Measurements from ENCODE around the gene OR12D1. TPM values are rescaled to one million over a fixed set of nuclear protein-coding genes. Genes with fewer than 3 reads are reported as not detected.
"Not testable (repeated sequence)": the region's sequence is repeated elsewhere in the genome, so short reads cannot be mapped to it uniquely, and the experiment has no call there.

OR12D1 gene
- not detected in 2 replicates for total RNA-seq (2014; rRNA removed; shearing (Covaris generic))

DNA sequence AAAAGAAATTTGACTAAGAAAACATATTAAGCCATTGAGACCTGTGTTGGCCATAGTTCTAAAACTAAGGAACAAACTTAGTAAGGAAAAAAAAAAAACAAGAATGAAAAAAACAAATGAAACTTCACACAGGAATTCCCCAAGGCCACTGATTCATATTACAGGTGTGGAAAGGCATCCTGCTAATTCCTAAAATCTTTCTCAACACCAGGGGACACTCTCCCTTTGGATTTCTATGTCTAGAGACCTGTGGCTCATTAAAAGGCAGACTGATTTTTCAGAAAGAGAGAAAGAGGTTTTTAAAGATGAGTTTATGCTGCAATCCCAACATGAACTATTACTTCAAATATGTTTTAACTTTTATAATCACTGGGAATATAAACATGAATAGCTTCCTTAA, at the start of gene OR12D1:
OR12D1 (plus strand) TSS at position 341 of the 400 bp plus-strand sequence.
- Histone ChIP-seq H3K36me3 (replicated peaks; ENCODE audit: control insufficient read depth, insufficient read depth, low read length) (no peaks in the 10 kb centered on the region), H3K27me3 (ENCODE audit: control insufficient read depth, insufficient read depth, low read length) (no peaks in the 10 kb centered on the region), H3K4me3 (ENCODE audit: insufficient read depth, low read depth, low read length) (no peak within 1 kb of the TSS)
- no peak for DNase-seq

DNA sequence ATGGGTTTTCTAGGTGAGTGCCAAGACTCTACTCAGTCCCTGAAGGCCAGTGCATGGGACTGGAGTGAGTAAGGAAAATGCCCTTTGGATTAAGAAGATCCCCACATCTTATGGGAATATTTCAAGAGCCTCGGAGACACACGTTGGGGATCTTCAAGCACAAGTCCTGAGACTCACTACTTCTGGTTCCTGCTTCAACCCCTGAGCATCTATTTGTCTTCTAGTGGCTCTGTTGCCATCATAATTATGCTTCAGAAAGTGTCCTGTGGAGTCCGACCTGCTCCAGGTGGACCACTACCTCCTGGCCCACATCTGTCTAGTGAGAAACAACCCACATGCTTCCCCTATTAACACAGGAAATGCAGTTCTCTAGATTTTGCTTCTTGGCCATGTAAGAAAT, 46.0 kb upstream of the OR12D1 start, which contains the start of gene OR5V1:
OR5V1 (minus strand) TSS at position 101 of the 400 bp plus-strand sequence. CDS start 12,670 bp downstream, outside the sequence.
- DNase-seq: no peak
- no peaks in the 10 kb centered on the region for H3K36me3 ChIP-seq (replicated peaks; ENCODE audit: control insufficient read depth, insufficient read depth, low read length)
- no peak within 1 kb of the TSS for H3K4me3 ChIP-seq (ENCODE audit: insufficient read depth, low read depth, low read length)
- H3K27me3 ChIP-seq (ENCODE audit: control insufficient read depth, insufficient read depth, low read length): no peaks in the 10 kb centered on the region

DNA sequence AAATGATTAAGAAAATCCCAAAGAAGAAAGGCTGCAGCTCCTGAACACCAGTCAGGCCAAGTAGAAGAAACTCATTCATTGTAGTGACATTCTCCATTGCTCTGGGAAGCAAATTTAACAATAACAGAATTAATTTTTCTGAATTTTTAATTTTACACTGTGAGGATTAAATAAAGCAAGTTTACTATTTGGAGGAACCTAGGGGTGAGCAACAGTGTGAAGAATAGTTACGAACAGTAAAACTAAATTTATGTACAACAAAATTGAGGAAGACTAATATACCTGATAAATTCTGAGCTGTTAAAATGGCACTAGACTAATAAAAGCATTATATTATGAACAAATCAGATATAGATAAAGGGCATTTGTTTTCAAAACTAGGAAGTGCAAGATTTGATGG, 39.5 kb upstream of the OR12D1 start, which contains the start of gene OR12D3:
OR12D3 (minus strand) TSS at position 101 of the 400 bp plus-strand sequence; CDS start at position 97, 4 bp downstream.
- DNase-seq: no peak
- Histone ChIP-seq H3K36me3 (replicated peaks; ENCODE audit: control insufficient read depth, insufficient read depth, low read length) (no peaks in the 10 kb centered on the region), H3K4me3 (ENCODE audit: insufficient read depth, low read depth, low read length) (no peak within 1 kb of the TSS), H3K27me3 (ENCODE audit: control insufficient read depth, insufficient read depth, low read length) (no peaks in the 10 kb centered on the region)

DNA sequence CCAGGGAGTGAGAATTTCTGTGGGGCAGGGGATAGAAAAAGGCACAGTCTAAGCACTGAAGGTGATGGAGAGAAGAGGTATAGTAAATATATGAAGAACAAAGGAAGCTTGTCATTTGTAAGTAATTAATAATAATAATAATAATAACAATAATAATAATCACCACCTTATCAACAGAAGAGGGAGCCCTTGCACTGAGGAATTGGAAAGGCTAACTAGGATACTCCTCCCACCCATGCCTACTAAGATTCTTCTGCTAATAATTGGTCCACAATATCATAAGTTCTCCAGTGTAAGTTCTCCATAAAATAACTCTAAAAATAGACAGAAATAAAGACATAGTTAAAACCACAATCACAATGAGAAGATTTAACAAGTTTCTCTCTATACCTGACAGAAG, 38.7 kb upstream of the OR12D1 start:
- peak; percentile 37 for DNase-seq
- no peaks in the 10 kb centered on the region for H3K36me3 ChIP-seq (replicated peaks; ENCODE audit: control insufficient read depth, insufficient read depth, low read length)
- H3K27me3 ChIP-seq (ENCODE audit: control insufficient read depth, insufficient read depth, low read length): no peaks in the 10 kb centered on the region
- no peak overlapping the region for H3K4me3 ChIP-seq (ENCODE audit: insufficient read depth, low read depth, low read length)

DNA sequence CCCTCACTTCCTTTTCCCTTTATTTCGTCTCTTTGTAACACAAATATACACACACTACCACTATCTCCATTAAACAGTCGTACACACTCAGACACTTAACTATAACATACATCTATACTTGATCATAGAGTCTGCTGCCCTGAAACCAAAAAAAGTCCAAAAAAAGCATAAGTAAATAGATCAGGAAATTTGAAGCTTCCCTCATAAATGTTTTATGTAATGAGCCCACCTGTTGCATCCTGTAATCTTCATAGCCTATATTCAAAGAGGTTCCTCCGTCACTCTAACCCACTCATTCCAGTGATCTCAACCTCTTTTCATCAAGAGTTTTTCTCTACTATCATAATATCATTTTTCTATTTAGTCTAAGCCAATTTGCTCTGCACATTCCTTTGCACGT, 26.2 kb upstream of the OR12D1 start:
- DNase-seq: no peak
- H3K27me3 ChIP-seq (ENCODE audit: control insufficient read depth, insufficient read depth, low read length): no peaks in the 10 kb centered on the region
- H3K36me3 ChIP-seq (replicated peaks; ENCODE audit: control insufficient read depth, insufficient read depth, low read length): no peaks in the 10 kb centered on the region
- H3K4me3 ChIP-seq (ENCODE audit: insufficient read depth, low read depth, low read length): no peak overlapping the region

DNA sequence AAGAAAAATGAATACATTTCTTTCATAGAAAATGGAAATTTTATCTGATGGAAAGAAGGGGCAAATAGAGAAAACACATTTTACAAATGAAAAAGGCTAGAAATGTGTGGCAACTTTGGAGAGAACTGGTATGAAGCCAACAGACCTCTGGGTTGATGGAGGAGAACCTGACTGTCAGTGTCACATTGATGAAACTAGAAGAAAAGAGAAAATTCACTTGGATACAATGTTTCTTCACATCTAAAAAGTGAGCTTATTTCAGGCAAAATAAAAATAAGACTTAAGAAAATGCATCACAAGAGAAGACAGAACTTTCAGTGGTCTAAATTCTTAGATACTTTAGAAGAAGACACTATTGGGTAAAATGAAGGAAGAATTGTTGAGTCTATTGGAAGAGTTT, 19.4 kb upstream of the OR12D1 start, which contains the start of gene OR12D2:
OR12D2 (plus strand) TSS at position 301 of the 400 bp plus-strand sequence. CDS start 1,069 bp downstream, outside the sequence.
- no peak for DNase-seq
- Histone ChIP-seq H3K36me3 (replicated peaks; ENCODE audit: control insufficient read depth, insufficient read depth, low read length) (no peaks in the 10 kb centered on the region), H3K4me3 (ENCODE audit: insufficient read depth, low read depth, low read length) (no peak within 1 kb of the TSS), H3K27me3 (ENCODE audit: control insufficient read depth, insufficient read depth, low read length) (no peaks in the 10 kb centered on the region)

DNA sequence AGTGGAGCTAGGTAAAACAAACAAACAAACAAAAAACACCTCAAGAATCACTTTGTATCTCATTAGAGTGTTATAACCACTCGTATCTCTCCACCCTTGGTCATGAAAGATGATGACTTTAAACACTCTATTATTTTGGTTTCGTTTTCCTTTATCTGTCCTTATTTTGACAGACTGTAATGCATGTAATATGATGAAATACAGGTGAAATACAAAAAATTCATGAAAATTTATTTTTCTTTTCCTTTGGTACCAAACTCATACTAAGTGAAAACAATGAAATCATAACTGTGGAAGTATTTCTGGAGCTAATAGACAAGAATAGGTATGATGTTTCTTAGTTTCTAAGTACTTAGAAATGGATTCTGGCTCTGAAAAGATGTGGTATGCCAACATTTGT, 15.2 kb upstream of the OR12D1 start:
- Histone ChIP-seq H3K36me3 (replicated peaks; ENCODE audit: control insufficient read depth, insufficient read depth, low read length) (no peaks in the 10 kb centered on the region), H3K4me3 (ENCODE audit: insufficient read depth, low read depth, low read length) (no peak overlapping the region), H3K27me3 (ENCODE audit: control insufficient read depth, insufficient read depth, low read length) (no peaks in the 10 kb centered on the region)
- DNase-seq: no peak

DNA sequence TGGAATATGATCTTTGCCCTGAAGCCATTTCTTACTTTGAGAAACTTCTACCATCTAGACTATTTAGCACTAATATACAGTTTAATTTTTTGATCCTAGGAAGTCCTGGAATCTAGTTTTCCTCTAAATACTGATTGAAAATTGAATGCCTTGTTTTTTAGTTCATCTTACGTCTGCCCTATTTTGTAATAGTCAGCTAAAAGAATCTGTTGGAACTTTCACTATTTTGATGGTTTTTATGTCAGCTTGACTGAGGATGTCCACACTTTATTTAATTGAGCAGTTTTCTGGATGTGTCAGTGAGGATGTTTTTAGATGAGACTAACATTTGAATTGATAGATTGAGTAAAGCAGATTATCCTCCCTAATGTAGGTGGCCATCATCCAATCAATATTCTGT, 10.9 kb upstream of the OR12D1 start:
- Histone ChIP-seq H3K4me3 (ENCODE audit: insufficient read depth, low read depth, low read length) (no peak overlapping the region), H3K27me3 (ENCODE audit: control insufficient read depth, insufficient read depth, low read length) (no peaks in the 10 kb centered on the region), H3K36me3 (replicated peaks; ENCODE audit: control insufficient read depth, insufficient read depth, low read length) (no peaks in the 10 kb centered on the region)
- no peak for DNase-seq

DNA sequence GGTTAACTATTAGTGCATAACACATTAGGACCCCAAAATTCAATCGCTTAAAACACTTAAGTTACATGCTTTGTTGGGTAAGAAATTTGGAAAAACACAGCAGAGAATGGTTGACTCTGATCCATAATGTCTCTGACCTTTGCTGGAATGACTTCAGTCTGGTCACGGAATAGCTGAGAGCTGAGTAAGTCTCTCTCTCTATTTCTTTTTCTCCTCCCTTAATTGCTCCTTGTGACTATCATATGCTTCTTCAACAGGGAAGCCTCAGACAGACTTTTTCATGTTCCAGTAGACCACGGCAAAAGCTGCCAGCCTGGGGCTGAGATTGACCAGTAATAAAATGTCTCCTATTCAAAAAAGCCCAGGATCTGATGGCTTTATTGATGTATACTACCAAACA, 4.8 kb downstream of the OR12D1 start:
- DNase-seq: no peak
- Histone ChIP-seq H3K4me3 (ENCODE audit: insufficient read depth, low read depth, low read length) (no peak overlapping the region), H3K27me3 (ENCODE audit: control insufficient read depth, insufficient read depth, low read length) (no peaks in the 10 kb centered on the region), H3K36me3 (replicated peaks; ENCODE audit: control insufficient read depth, insufficient read depth, low read length) (no peaks in the 10 kb centered on the region)

DNA sequence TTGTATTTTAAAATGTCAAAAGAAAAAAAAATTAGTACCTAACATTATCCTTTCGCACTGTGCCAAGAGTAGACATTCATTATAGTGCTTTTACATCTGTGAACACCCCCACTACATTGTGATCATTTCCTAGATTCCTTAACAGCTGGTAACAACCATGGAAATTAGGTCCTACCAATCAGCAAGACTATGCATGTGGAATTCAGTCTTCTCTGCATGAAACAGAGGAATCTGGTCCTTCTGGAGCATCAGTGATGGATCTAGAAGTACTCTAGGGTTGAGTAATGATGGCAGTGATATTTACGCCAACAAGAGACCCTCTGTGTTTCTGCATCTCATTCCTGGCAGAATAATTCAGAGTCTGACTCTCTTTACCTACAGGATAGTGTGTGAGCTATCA, 9.4 kb downstream of the OR12D1 start:
- DNase-seq: no peak
- Histone ChIP-seq H3K4me3 (ENCODE audit: insufficient read depth, low read depth, low read length) (no peak overlapping the region), H3K36me3 (replicated peaks; ENCODE audit: control insufficient read depth, insufficient read depth, low read length) (no peaks in the 10 kb centered on the region), H3K27me3 (ENCODE audit: control insufficient read depth, insufficient read depth, low read length) (no peaks in the 10 kb centered on the region)

DNA sequence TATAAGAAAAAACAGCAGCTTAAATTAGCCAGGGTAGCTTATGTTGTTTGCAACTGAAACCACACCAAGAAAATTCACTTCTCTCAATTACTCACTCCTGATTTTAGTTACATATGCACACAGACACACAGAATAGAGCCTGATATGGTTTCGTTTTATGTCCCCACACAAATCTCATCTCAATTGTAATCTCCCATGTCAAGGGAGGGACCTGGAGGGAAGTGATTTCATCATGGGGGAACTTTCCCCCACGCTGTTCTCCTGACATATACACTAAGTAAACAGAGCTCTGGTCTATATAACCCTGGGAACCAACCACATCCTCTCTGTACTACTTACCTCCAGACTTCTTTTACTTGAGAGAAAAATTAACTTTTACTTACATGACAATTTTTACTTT, 9.8 kb downstream of the OR12D1 start:
- no peak for DNase-seq
- Histone ChIP-seq H3K4me3 (ENCODE audit: insufficient read depth, low read depth, low read length) (no peak overlapping the region), H3K36me3 (replicated peaks; ENCODE audit: control insufficient read depth, insufficient read depth, low read length) (no peaks in the 10 kb centered on the region), H3K27me3 (ENCODE audit: control insufficient read depth, insufficient read depth, low read length) (no peaks in the 10 kb centered on the region)

DNA sequence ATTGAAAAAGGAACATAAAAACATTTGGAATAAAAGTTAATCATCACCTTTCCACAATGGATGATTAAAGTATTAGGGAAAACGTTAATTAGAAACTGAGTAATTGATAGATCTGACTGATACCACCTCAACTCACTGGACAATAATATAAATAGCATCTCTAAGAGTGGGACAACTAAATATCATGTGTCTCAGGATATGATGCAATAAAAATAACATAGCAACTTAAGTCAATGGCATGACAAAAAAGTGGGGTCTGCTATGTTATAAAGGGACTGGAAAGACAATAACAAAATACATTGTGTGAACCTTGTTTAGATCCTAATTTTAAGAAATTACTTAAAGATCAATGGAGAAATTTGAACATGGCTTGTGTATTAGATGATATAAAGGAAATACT, 10.3 kb downstream of the OR12D1 start:
- Histone ChIP-seq H3K36me3 (replicated peaks; ENCODE audit: control insufficient read depth, insufficient read depth, low read length) (no peaks in the 10 kb centered on the region), H3K27me3 (ENCODE audit: control insufficient read depth, insufficient read depth, low read length) (no peaks in the 10 kb centered on the region), H3K4me3 (ENCODE audit: insufficient read depth, low read depth, low read length) (no peak overlapping the region)
- DNase-seq: no peak

DNA sequence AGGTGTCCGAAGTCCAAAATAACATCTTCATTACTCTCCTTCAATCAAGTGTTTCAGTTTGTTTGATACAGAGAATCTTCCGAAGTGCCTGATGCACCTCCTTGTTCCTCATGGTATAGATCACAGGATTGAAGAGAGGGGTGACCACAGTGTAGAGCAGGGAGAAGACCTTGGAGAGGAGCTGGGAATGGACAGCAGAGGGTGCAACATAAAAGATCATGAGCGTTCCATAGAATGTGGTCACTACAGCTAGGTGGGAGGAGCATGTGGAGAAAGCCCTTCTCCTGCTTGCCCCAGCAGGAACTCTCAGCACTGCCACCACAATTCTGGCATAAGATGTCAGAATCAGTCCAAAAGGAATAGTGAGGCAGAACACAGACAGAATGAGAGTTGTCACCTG, 11.9 kb downstream of the OR12D1 start:
- Histone ChIP-seq H3K36me3 (replicated peaks; ENCODE audit: control insufficient read depth, insufficient read depth, low read length) (no peaks in the 10 kb centered on the region), H3K27me3 (ENCODE audit: control insufficient read depth, insufficient read depth, low read length) (no peaks in the 10 kb centered on the region), H3K4me3 (ENCODE audit: insufficient read depth, low read depth, low read length) (no peak overlapping the region)
- no peak for DNase-seq

DNA sequence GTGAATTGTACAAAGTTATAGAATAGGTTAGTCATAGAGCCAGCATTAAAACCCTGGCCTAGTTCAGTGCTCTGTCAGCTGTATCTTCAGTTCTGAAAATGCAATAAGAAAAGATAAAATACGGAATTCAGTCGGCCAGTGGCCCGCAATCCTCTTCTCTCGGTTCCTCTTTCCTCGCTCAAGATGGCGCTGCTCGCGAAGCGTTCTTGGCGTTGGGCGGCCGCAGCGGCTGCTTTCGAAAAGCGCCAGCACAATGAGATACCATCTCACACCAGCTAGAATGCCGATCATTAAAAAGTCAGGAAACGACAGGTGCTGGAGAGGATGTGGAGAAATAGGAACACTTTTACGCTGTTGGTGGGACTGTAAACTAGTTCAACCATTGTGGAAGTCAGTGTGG, 22.0 kb downstream of the OR12D1 start:
- not testable (repeated sequence) for H3K4me3 ChIP-seq (ENCODE audit: insufficient read depth, low read depth, low read length); H3K27me3 ChIP-seq (ENCODE audit: control insufficient read depth, insufficient read depth, low read length); H3K36me3 ChIP-seq (replicated peaks; ENCODE audit: control insufficient read depth, insufficient read depth, low read length)
- peak; percentile 46 for DNase-seq

DNA sequence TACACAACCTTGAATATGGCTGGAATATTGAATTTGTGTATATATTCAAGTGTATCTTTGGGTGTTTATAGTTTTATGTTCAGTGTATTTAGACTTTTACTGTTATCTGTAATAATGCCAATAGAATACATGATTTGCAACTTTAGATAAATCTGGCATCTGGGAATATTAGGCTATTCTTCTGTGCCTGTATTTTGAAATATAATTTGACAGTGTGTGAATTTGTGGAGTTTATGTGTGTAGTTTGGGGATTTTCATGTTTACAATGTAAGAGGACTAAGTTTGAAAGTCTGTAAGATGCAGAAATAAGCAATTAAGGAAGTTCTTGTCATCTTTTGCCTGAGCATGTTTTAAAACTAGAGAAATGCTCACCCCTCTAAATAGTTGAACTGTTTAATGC, 24.3 kb downstream of the OR12D1 start, which contains the start of gene OR10C1:
OR10C1 (plus strand) TSS at position 301 of the 400 bp plus-strand sequence. CDS start 710 bp downstream, outside the sequence.
- no peak for DNase-seq
- H3K27me3 ChIP-seq (ENCODE audit: control insufficient read depth, insufficient read depth, low read length): no peaks in the 10 kb centered on the region
- no peak within 1 kb of the TSS for H3K4me3 ChIP-seq (ENCODE audit: insufficient read depth, low read depth, low read length)
- H3K36me3 ChIP-seq (replicated peaks; ENCODE audit: control insufficient read depth, insufficient read depth, low read length): no peaks in the 10 kb centered on the region

DNA sequence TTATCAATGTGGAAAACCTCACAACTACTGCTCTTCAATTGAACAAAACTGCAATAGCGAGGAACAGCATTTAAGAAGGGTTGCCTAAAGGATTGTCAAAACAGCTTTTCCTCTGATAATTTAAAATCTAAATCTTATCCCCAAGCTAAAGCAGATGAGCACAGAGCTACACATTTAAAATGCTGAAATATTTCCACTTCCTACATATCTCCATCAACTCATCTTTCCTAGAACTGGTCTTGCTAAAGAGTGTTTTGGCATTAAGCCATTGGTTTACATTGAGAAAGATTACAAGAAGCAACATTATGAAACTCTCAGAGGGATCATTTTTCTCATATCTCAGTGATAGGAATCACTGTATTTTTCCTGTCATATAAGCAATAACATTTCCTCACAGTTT, 28.0 kb downstream of the OR12D1 start:
- no peak for DNase-seq
- Histone ChIP-seq H3K4me3 (ENCODE audit: insufficient read depth, low read depth, low read length) (no peak overlapping the region), H3K27me3 (ENCODE audit: control insufficient read depth, insufficient read depth, low read length) (no peaks in the 10 kb centered on the region), H3K36me3 (replicated peaks; ENCODE audit: control insufficient read depth, insufficient read depth, low read length) (no peaks in the 10 kb centered on the region)
